Bronchial epithelial cell (primary cell): ENCODE measurements around the gene BIN2. TPM values are rescaled to one million over a fixed set of nuclear protein-coding genes. Genes with fewer than 3 reads are reported as not detected.

ENCODE experiments used
- DNase-seq: peaks from one replicate; pipeline ENCODE4 v3.0.0-alpha.2; 2010; ENCODE audit warnings: low read depth
- FAIRE-seq: peaks from 2 replicates; lab custom pipeline; 2011; peaks lifted over from hg19 to GRCh38; lab: Jason Lieb, UNC
- H3K27me3 ChIP-seq: 2 replicates; pipeline ENCODE4 v1.5.1; 2011; ENCODE audit warnings: low read length; ENCODE audit not compliant: control insufficient read depth, insufficient read depth
- H3K36me3 ChIP-seq: 2 replicates; pipeline ENCODE4 v1.5.1; 2011; ENCODE audit warnings: low read length; ENCODE audit not compliant: control insufficient read depth, insufficient read depth
- H3K4me3 ChIP-seq: 2 replicates; pipeline ENCODE4 v1.5.1; 2011; ENCODE audit warnings: mild to moderate bottlenecking, low read depth, low read length, control low read depth
- CTCF ChIP-seq: IDR thresholded peaks from 2 replicates; pipeline ENCODE4 v1.5.1; 2011; ENCODE audit warnings: mild to moderate bottlenecking, moderate library complexity, low read length, control low read depth, inconsistent platforms; ENCODE audit not compliant: insufficient read depth, severe bottlenecking
- total RNA-seq: library from RNA; depleted of rRNA; stranded (reverse); fragments of >200 nt; gene quantifications from 2 replicates; pipeline ENCODE4 v1.2.1, GENCODE V29; 2014

The BIN2 gene
- total RNA-seq, 1 donor from 2014 or later = not detected

- no peaks in the 10 kb centered on the region for H3K27me3 ChIP-seq
- TF ChIP-seq CTCF = no peak
- no peak overlapping the region for H3K4me3 ChIP-seq
- peaks cover 30% of the 10 kb centered on the region for H3K36me3 ChIP-seq
- FAIRE-seq (no peak), DNase-seq (no peak)
Measured at GRCh38 chr12:51362307-51362706, 38.3 kb upstream of the BIN2 start.

DNA sequence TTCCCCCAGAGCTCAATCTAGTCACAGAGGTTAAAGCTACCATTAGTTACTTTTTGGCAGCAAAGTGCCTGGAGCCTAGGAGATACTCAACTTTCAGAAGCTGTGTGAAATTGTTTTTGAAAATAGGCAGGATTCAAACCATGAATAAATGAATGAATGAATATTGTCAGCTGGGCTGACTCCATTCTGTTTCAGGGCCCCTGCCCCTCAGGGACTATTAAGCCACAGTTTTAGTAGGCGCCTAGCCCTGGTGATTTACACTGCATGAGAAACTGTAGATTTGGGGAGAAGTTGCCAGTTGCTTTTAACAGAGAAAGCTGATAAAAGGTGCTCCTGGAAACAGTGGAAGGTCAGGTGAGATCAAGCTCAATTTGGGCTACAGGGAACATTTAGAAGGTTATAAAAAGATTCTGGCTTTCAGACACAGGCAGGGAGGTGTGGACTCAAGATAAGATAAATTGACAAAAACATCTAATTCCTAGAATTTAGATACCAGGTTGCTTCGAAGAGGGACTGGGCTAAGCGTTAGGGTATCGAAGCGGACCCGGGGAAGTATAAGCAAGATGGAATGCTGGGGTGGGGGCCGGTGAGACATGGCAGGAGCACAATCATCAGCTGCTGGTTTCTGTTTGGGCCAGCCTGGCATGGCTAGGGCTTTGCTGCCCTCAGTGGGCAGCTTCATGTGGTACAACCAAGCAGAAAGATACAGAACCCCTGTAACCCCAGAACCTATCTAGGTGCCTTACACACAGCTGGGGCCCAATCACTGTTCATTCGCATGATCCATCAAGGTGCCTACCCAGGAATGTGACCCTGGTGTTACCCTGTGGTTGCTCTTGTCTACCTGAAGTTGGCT lies 37.4 kb upstream of the BIN2 start:
- TF ChIP-seq CTCF = no peak
- H3K27me3 ChIP-seq = no peaks in the 10 kb centered on the region
- FAIRE-seq (no peak), DNase-seq (no peak)
- peaks cover 34% of the 10 kb centered on the region for H3K36me3 ChIP-seq
- no peak overlapping the region for H3K4me3 ChIP-seq

DNA sequence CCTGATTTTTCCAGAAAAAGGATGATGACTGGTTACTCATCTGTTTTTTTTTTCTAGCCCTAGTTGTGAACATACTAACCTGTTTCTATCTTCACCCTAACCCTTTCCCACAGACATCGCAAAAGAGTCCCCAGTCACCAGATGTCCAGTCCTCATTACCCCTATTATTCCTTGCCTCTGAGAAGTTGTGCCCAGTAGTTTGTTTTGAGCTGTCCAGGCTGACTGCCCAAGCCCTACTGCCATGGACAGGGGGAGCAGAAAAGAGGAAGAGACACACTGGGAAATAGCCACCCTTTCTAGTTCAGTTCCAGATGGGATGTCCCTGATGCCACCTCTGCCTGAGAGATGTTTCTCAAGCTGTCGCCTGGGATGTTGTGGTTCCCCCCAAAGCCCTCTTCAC lies 36.3 kb upstream of the BIN2 start:
- FAIRE-seq = no peak
- H3K4me3 ChIP-seq = no peak overlapping the region
- TF ChIP-seq CTCF = no peak
- H3K27me3 ChIP-seq = no peaks in the 10 kb centered on the region
- DNase-seq = no peak
- H3K36me3 ChIP-seq = peaks cover 38% of the 10 kb centered on the region

DNA sequence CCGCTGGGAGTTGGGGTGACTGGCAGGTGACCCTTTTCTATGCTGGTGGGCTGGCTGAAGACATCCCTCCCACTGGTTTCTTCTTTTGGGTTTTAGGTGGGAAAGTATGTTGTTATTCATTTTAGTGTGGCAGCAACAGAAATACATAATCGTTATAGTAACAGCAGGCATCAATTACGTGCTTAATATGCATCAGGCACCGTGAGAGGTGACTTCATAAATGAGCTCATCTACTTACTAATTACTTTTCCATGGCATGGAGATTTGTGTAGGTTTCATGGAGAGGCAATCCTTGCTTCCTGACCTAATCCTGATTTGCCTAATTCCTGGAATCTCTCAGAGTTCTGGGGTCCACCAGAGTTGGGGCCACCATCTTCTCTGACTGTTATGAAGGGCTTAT lies 35.9 kb upstream of the BIN2 start:
- peaks cover 36% of the 10 kb centered on the region for H3K36me3 ChIP-seq
- no peak for FAIRE-seq
- H3K4me3 ChIP-seq = no peak overlapping the region
- no peaks in the 10 kb centered on the region for H3K27me3 ChIP-seq
- TF ChIP-seq CTCF = no peak
- no peak for DNase-seq

DNA sequence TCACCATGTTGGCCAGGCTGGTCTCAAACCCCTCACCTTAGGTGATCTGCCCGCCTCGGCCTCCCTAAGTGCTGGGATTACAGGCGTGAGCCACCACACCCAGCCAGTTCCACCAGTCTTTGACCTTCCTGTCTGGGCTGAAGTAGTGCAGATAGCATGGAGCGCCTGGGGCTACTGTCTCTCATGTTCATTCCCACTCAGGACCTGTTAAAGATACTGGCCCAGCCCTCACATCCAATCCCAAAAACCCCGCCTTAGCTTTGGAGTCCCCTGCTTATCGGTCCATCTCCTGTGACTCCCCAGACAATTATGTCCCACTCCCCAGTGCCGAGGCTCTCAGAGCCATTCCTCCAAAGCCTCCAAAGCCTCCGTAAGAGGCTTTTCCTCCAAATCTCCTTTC lies 34.5 kb upstream of the BIN2 start:
- no peak for TF ChIP-seq CTCF
- DNase-seq (no peak), FAIRE-seq (no peak)
- Histone ChIP-seq H3K36me3 (peaks cover 30% of the 10 kb centered on the region), H3K27me3 (no peaks in the 10 kb centered on the region), H3K4me3 (no peak overlapping the region)
